CD8-positive, alpha-beta memory T cell (primary cell): Measurements from ENCODE around the gene C20orf144. TPM values are rescaled to one million over a fixed set of nuclear protein-coding genes. Genes with fewer than 3 reads are reported as not detected.
A peak's percentile ranks its signal among the peaks of the same experiment; 100 is the strongest.

Source experiments
- CTCF ChIA-PET: fragments of 350-600 bp; sonication (Branson Sonifier 250); formaldehyde crosslinking; loops from one replicate; lab custom pipeline; 2021; ENCODE audit warnings: antibody characterized with exemption; lab: Charles Lee
- POLR2A ChIA-PET: fragments of 350-600 bp; sonication (Branson Sonifier 250); formaldehyde crosslinking; loops from one replicate; lab custom pipeline; 2021; ENCODE audit warnings: antibody characterized with exemption; lab: Charles Lee
- DNase-seq, 5 donors: peaks; one replicate each; pipeline versions ENCODE4 v3.0.0 to v3.0.0-alpha.2; 2020 to 2022; ENCODE audit warnings: mixed read lengths in 1 of 5
- H3K27ac ChIP-seq: one replicate; pipeline ENCODE4 v1.7.0; 2013; ENCODE audit warnings: low read depth, mild to moderate bottlenecking, low read length, moderate library complexity
- H3K27me3 ChIP-seq: 2 replicates; pipeline ENCODE4 v1.7.0; 2013; ENCODE audit warnings: low read length, mild to moderate bottlenecking; ENCODE audit not compliant: insufficient read depth, poor library complexity, severe bottlenecking
- H3K36me3 ChIP-seq: 2 replicates; pipeline ENCODE4 v1.7.0; 2013; ENCODE audit warnings: mild to moderate bottlenecking, low read length, moderate library complexity; ENCODE audit not compliant: insufficient read depth
- H3K4me1 ChIP-seq: 2 replicates; pipeline ENCODE4 v1.7.0; 2013; ENCODE audit warnings: mild to moderate bottlenecking, low read length, moderate library complexity; ENCODE audit not compliant: insufficient read depth
- H3K4me3 ChIP-seq: 2 replicates; pipeline ENCODE4 v1.7.0; 2013; ENCODE audit warnings: mild to moderate bottlenecking, low read length
- H3K9me3 ChIP-seq: 2 replicates; pipeline ENCODE4 v1.7.0; 2013; ENCODE audit warnings: mild to moderate bottlenecking, low read length
- H3K27ac Mint-ChIP-seq, 8 donors: one replicate each; pipeline ENCODE4 v1.8.0; 2020 to 2021; ENCODE audit warnings: mixed read lengths in 8 of 8, mild to moderate bottlenecking in 6 of 8, inconsistent platforms in 3 of 8, moderate library complexity in 3 of 8
- H3K27me3 Mint-ChIP-seq, 2 donors: one replicate each; pipeline ENCODE4 v1.8.0; 2020 to 2021; ENCODE audit warnings: mixed read lengths in 2 of 2, mild to moderate bottlenecking in 1 of 2, moderate library complexity in 1 of 2
- H3K36me3 Mint-ChIP-seq, 3 donors: one replicate each; pipeline ENCODE4 v1.8.0; 2020 to 2021; ENCODE audit warnings: mixed read lengths in 3 of 3, inconsistent platforms in 1 of 3, mild to moderate bottlenecking in 1 of 3
- H3K4me1 Mint-ChIP-seq, 3 donors: one replicate each; pipeline ENCODE4 v1.8.0; 2020 to 2021; ENCODE audit warnings: mixed read lengths in 3 of 3, inconsistent platforms in 1 of 3, mild to moderate bottlenecking in 1 of 3
- H3K4me3 Mint-ChIP-seq, 7 donors: one replicate each; pipeline ENCODE4 v1.8.0; 2020 to 2021; ENCODE audit warnings: mixed read lengths in 7 of 7, mild to moderate bottlenecking in 6 of 7, moderate library complexity in 4 of 7, inconsistent platforms in 2 of 7
- H3K9me3 Mint-ChIP-seq, 5 donors: one replicate each; pipeline ENCODE4 v1.8.0; 2020 to 2022; ENCODE audit warnings: mixed read lengths in 5 of 5, mild to moderate bottlenecking in 3 of 5, moderate library complexity in 2 of 5, inconsistent platforms in 1 of 5
- polyA plus RNA-seq: library from polyadenylated mRNA; unstranded; fragments of 300-500 nt; fragmentation: Illumina TruSeq; gene quantifications from one replicate; pipeline ENCODE4 v1.2.3, GENCODE V29; 2021
- total RNA-seq, 2 experiments: library from RNA; stranded (reverse); gene quantifications; one replicate each; pipeline ENCODE4 v1.2.3, GENCODE V29; 2021

The C20orf144 gene
- total and polyA plus RNA-seq, 3 experiments from 2014 or later = 0.16 to 0.24 TPM; not detected in 1

DNA sequence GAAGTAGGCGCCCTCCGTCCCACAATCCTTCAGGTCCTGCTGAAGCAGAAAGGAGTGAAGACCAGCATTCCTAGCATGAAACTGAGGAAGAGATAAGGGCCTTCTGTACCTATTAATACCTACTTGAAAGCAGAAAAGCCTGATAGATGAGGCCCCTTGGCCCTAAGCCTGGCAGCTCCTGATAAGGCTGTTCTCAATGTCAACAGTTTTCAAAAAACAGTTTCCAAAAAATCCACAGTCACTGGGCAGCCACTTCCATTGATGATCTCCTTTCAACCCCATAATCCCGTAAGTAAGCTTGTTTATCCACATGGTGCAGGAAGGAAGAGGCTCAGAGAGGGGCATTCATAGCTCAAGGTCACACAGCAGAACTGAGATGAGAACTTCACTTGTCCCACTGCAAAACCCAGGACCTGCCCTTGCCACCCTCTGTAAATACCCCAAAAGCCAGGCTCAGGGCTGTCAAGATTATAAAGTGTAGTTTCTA is 26.9 kb downstream of the C20orf144 start:
- Histone ChIP-seq H3K27me3 (no peaks in the 10 kb centered on the region), H3K9me3 (no peaks in the 10 kb centered on the region), H3K27ac (peak overlapping the region; percentile 22), H3K4me3 (no peak overlapping the region), H3K36me3 (no peaks in the 10 kb centered on the region), H3K4me1 (peaks cover 37% of the 10 kb centered on the region)
- ChIA-PET CTCF (interaction anchor here (2.0 to 4.5 kb wide), 2 partner anchors 21 to 43 kb away, joined by 5 to 26 read pairs; partner anchors contain the start of genes ACTL10 and ZNF341), POLR2A (interaction anchor here (0.5 to 1.4 kb wide), 2 partner anchors 31 to 954 kb away, joined by 3 to 8 read pairs; partner anchors contain the start of gene PXMP4)
- H3K4me1 Mint-ChIP-seq = peaks cover 33 to 41% (median 37%) of the 10 kb centered on the region in 3 donors
- H3K9me3 Mint-ChIP-seq = no peaks in the 10 kb centered on the region
- peak overlapping the region in 7 of 8 donors; percentile 30 to 92 (median 79) for H3K27ac Mint-ChIP-seq
- no peaks in the 10 kb centered on the region for H3K27me3 Mint-ChIP-seq
- H3K36me3 Mint-ChIP-seq = no peaks in the 10 kb centered on the region
- no peak for DNase-seq
- H3K4me3 Mint-ChIP-seq = peak overlapping the region in 1 of 7 donors; percentile 34

- Histone ChIP-seq H3K4me3 (no peak overlapping the region), H3K36me3 (no peaks in the 10 kb centered on the region), H3K27me3 (no peaks in the 10 kb centered on the region), H3K27ac (peak overlapping the region; percentile 29), H3K4me1 (peaks cover 37% of the 10 kb centered on the region), H3K9me3 (no peaks in the 10 kb centered on the region)
- DNase-seq = no peak
- H3K4me1 Mint-ChIP-seq = peaks cover 33 to 40% (median 37%) of the 10 kb centered on the region in 3 donors
- H3K27me3 Mint-ChIP-seq = no peaks in the 10 kb centered on the region
- peak overlapping the region in 3 of 7 donors; percentile 24 to 83 (median 70) for H3K4me3 Mint-ChIP-seq
- no peaks in the 10 kb centered on the region for H3K9me3 Mint-ChIP-seq
- ChIA-PET POLR2A (interaction anchor here (0.9 to 1.4 kb wide), 4 partner anchors 10 to 34 kb away, joined by 5 to 8 read pairs (median 7); partner anchors contain the start of gene PXMP4), CTCF (interaction anchor here (2.0 to 4.5 kb wide), 2 partner anchors 22 to 43 kb away, joined by 5 to 26 read pairs; partner anchors contain the start of genes ACTL10 and ZNF341)
- peak overlapping the region; percentile 76 to 92 (median 87) for H3K27ac Mint-ChIP-seq
- H3K36me3 Mint-ChIP-seq = no peaks in the 10 kb centered on the region
These were observed 27.4 kb downstream of the C20orf144 start for GRCh38 chr20:33689493-33689892.

GRCh38 chr20:33689973-33690372 is 27.8 kb downstream of the C20orf144 start:
- peak overlapping the region; percentile 18 for H3K4me3 ChIP-seq
- peak; percentile 23 to 76 (median 55) for DNase-seq
- H3K36me3 Mint-ChIP-seq = no peaks in the 10 kb centered on the region
- H3K27ac Mint-ChIP-seq = peak overlapping the region; percentile 76 to 92 (median 87)
- peak overlapping the region; percentile 29 for H3K27ac ChIP-seq
- H3K4me1 ChIP-seq = peaks cover 33% of the 10 kb centered on the region
- H3K27me3 Mint-ChIP-seq = no peaks in the 10 kb centered on the region
- peaks cover 30 to 37% (median 35%) of the 10 kb centered on the region in 3 donors for H3K4me1 Mint-ChIP-seq
- CTCF ChIA-PET = interaction anchor here (2.0 to 4.5 kb wide), 2 partner anchors 22 to 42 kb away, joined by 5 to 26 read pairs; partner anchors contain the start of genes ACTL10 and ZNF341
- H3K4me3 Mint-ChIP-seq = peak overlapping the region; percentile 24 to 87 (median 71)
- no peaks in the 10 kb centered on the region for H3K36me3 ChIP-seq
- POLR2A ChIA-PET = interaction anchor here (0.7 to 1.4 kb wide), 5 partner anchors 10 to 33 kb away, joined by 5 to 8 read pairs (median 6); partner anchors contain the start of gene PXMP4
- H3K27me3 ChIP-seq = no peaks in the 10 kb centered on the region
- no peaks in the 10 kb centered on the region for H3K9me3 ChIP-seq
- H3K9me3 Mint-ChIP-seq = no peaks in the 10 kb centered on the region

- Histone ChIP-seq H3K9me3 (no peaks in the 10 kb centered on the region), H3K27ac (no peak overlapping the region), H3K36me3 (no peaks in the 10 kb centered on the region), H3K4me3 (no peak overlapping the region), H3K27me3 (no peaks in the 10 kb centered on the region), H3K4me1 (peaks cover 22% of the 10 kb centered on the region)
- DNase-seq = no peak
- peaks cover 0 to under 1% (median 0%) of the 10 kb centered on the region in 5 donors for H3K9me3 Mint-ChIP-seq
- no peaks in the 10 kb centered on the region for H3K36me3 Mint-ChIP-seq
- no peak overlapping the region for H3K27ac Mint-ChIP-seq
- H3K27me3 Mint-ChIP-seq = no peaks in the 10 kb centered on the region
- H3K4me3 Mint-ChIP-seq = no peak overlapping the region
- CTCF ChIA-PET = no interaction called here
- peaks cover 20 to 21% (median 21%) of the 10 kb centered on the region in 3 donors for H3K4me1 Mint-ChIP-seq
- POLR2A ChIA-PET = no interaction called here
These were observed 31.2 kb downstream of the C20orf144 start for GRCh38 chr20:33693289-33693688.

DNA sequence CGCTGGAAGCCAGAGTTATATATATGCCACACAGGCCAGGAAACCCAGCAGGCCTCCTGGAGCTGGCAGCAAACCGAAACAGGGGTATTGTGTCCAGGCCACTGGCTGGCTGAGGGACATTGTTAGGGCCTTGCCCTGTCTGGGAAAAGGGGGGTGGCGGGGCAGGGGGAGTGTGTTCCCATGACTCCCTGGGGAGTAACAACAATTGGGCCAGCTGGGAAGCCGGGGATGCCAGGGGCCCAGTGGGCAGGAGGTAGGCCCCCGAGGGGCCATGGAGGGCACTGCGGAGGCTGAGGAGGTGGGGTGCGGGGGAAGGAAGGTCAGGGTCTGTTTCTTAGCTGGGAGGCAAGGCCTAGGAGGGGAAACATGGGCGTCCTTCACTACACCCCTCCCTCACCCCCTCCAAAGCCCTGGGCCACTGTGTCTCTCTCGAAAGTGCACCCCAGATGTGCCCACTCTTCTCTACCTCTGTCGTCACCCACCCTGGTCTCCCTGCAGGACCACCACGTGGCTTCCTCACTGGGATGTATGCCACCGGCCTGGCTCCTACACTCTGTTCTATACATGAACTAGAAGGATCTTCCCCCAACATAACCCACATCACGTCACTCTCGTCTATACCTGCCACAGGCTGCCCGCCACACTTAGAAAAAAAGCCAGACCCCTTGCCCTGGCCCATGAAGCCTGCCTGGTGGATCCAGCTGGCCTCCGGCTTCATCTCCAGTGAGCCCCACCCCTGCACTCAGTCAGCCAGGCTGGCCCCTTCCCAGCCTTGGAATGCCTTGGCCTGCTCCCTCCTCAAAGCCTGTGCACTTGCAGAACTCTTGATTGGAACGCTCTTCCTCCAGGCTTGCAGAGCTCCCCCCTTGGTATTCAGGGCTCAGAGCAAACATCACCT is 31.9 kb downstream of the C20orf144 start:
- Mint-ChIP-seq H3K4me1 (peaks cover 13 to 14% (median 14%) of the 10 kb centered on the region in 3 donors), H3K36me3 (no peaks in the 10 kb centered on the region), H3K27ac (no peak overlapping the region), H3K4me3 (no peak overlapping the region), H3K27me3 (no peaks in the 10 kb centered on the region), H3K9me3 (peaks cover 0 to 2% (median 0%) of the 10 kb centered on the region in 5 donors)
- peaks cover 19% of the 10 kb centered on the region for H3K4me1 ChIP-seq
- no peak for DNase-seq
- H3K9me3 ChIP-seq = no peaks in the 10 kb centered on the region
- ChIA-PET CTCF (interaction anchor here (1.5 kb wide), 1 partner anchor 26 kb away, joined by 5 read pairs; the partner anchor contains the start of gene ACTL10), POLR2A (no interaction called here)
- no peaks in the 10 kb centered on the region for H3K27me3 ChIP-seq
- no peak overlapping the region for H3K27ac ChIP-seq
- H3K4me3 ChIP-seq = no peak overlapping the region
- no peaks in the 10 kb centered on the region for H3K36me3 ChIP-seq

- H3K9me3 ChIP-seq = no peaks in the 10 kb centered on the region
- no peaks in the 10 kb centered on the region for H3K27me3 ChIP-seq
- POLR2A ChIA-PET = no interaction called here
- Mint-ChIP-seq H3K4me3 (no peak overlapping the region), H3K9me3 (peaks cover 0 to 2% (median 0%) of the 10 kb centered on the region in 5 donors), H3K4me1 (peaks cover 7 to 8% (median 8%) of the 10 kb centered on the region in 3 donors), H3K36me3 (no peaks in the 10 kb centered on the region), H3K27me3 (no peaks in the 10 kb centered on the region), H3K27ac (no peak overlapping the region)
- no peaks in the 10 kb centered on the region for H3K36me3 ChIP-seq
- H3K4me1 ChIP-seq = peaks cover 13% of the 10 kb centered on the region
- no peak overlapping the region for H3K27ac ChIP-seq
- CTCF ChIA-PET = interaction anchor here (1.5 kb wide), 1 partner anchor 27 kb away, joined by 5 read pairs; the partner anchor contains the start of gene ACTL10
- no peak for DNase-seq
- no peak overlapping the region for H3K4me3 ChIP-seq
These were observed 32.5 kb downstream of the C20orf144 start for GRCh38 chr20:33694639-33695012.

GRCh38 chr20:33696448-33696847 is 34.3 kb downstream of the C20orf144 start:
- POLR2A ChIA-PET = no interaction called here
- no peak overlapping the region for H3K27ac Mint-ChIP-seq
- Histone ChIP-seq H3K27me3 (no peaks in the 10 kb centered on the region), H3K9me3 (no peaks in the 10 kb centered on the region), H3K4me1 (no peaks in the 10 kb centered on the region), H3K27ac (no peak overlapping the region), H3K36me3 (no peaks in the 10 kb centered on the region), H3K4me3 (no peak overlapping the region)
- H3K9me3 Mint-ChIP-seq = peaks cover 0 to 2% (median 0%) of the 10 kb centered on the region in 5 donors
- no peaks in the 10 kb centered on the region for H3K36me3 Mint-ChIP-seq
- CTCF ChIA-PET = interaction anchor here (1.4 kb wide), 1 partner anchor 17 kb away, joined by 3 read pairs; no protein-coding TSS in a partner anchor
- DNase-seq = no peak
- no peaks in the 10 kb centered on the region for H3K4me1 Mint-ChIP-seq
- no peak overlapping the region for H3K4me3 Mint-ChIP-seq
- peaks cover 0 to 1% of the 10 kb centered on the region in 2 donors for H3K27me3 Mint-ChIP-seq
